A549 (cell line): ENCODE data around the gene TBC1D14. TPM values are rescaled to one million over a fixed set of nuclear protein-coding genes. Genes with fewer than 3 reads are reported as not detected.

Experiments
- ATAC-seq, 2 experiments: fragments of 200-7000 bp in 1 of 2; fragments of >200 bp in 1 of 2; cut with Nextera tagmentation in 1 of 2; cut with Tn5 transposase in 1 of 2; 3 replicates each; pipeline versions ENCODE4 v1.8.0 to v1.9.1; 2018 to 2020; ENCODE audit warnings: mild to moderate bottlenecking in 1 of 2, moderate library complexity in 1 of 2
- CTCF ChIA-PET: fragments of 300-600 bp; sonication (Branson Sonifier 250); formaldehyde crosslinking; extraction: SDS; loops from one replicate; lab custom pipeline; 2021; ENCODE audit warnings: antibody characterized with exemption, inconsistent platforms; lab: Yijun Ruan, JAX
- POLR2A ChIA-PET: fragments of 350-600 bp; formaldehyde crosslinking; extraction: SDS; loops from one replicate; lab custom pipeline; 2021; ENCODE audit warnings: antibody characterized with exemption, inconsistent platforms; lab: Yijun Ruan, JAX
- DNase-seq, 2 experiments: peaks; one replicate each; pipeline versions ENCODE4 v3.0.0 to v3.0.0-alpha.2; 2011 to 2016; ENCODE audit warnings: low read depth in 1 of 2, low spot score in 1 of 2
- FAIRE-seq: peaks from 2 replicates; lab custom pipeline; 2011; peaks lifted over from hg19 to GRCh38; lab: Jason Lieb, UNC
- H3K27ac ChIP-seq, 2 experiments: fragments of >200 bp; sonication (Bioruptor Twin); formaldehyde crosslinking; 3 replicates each; pipeline ENCODE4 v1.5.1; 2016 to 2017
- H3K4me1 ChIP-seq: fragments of >200 bp; sonication (Bioruptor Twin); formaldehyde crosslinking; 3 replicates; pipeline ENCODE4 v1.6.1; 2016
- H3K4me2 ChIP-seq: fragments of >200 bp; sonication (Bioruptor Twin); formaldehyde crosslinking; 3 replicates; pipeline ENCODE4 v1.6.1; 2016
- H3K4me3 ChIP-seq: fragments of >200 bp; sonication (Bioruptor Twin); formaldehyde crosslinking; 3 replicates; pipeline ENCODE4 v1.5.1; 2016
- H3K9me3 ChIP-seq: fragments of >200 bp; sonication (Bioruptor Twin); formaldehyde crosslinking; 3 replicates; pipeline ENCODE4 v1.6.1; 2016
- CBX2 ChIP-seq: fragments of 200-600 bp; sonication (generic); IDR thresholded peaks from 2 replicates; pipeline ENCODE4 v1.6.1; 2016; ENCODE audit warnings: low read depth, mild to moderate bottlenecking, borderline replicate concordance
- CBX8 ChIP-seq: fragments of 200-600 bp; sonication (generic); IDR thresholded peaks from 2 replicates; pipeline ENCODE4 v1.6.1; 2016
- CHD4 ChIP-seq: fragments of 200-600 bp; sonication (generic); IDR thresholded peaks from 2 replicates; pipeline ENCODE4 v1.6.1; 2016; ENCODE audit warnings: antibody characterized with exemption, mild to moderate bottlenecking, borderline replicate concordance
- CTCF ChIP-seq: fragments of >200 bp; sonication (Bioruptor Twin); formaldehyde crosslinking; IDR thresholded peaks from 3 replicates; pipeline ENCODE4 v1.5.1; 2016
- ELK1 ChIP-seq: fragments of 150-350 bp; IDR thresholded peaks from 2 replicates; pipeline ENCODE4 v1.6.1; 2014; ENCODE audit warnings: low read depth, mild to moderate bottlenecking, low read length
- HDAC2 ChIP-seq: fragments of 200-600 bp; sonication (generic); IDR thresholded peaks from 2 replicates; pipeline ENCODE4 v1.6.1; 2016
- HEYL ChIP-seq: fragments of 250-450 bp; sonication (Bioruptor Pico); IDR thresholded peaks from 2 replicates; pipeline ENCODE4 v1.8.0; 2021; ENCODE audit warnings: mild to moderate bottlenecking, moderate library complexity
- HOXB13 ChIP-seq: fragments of 250-450 bp; sonication (Bioruptor Pico); IDR thresholded peaks from 2 replicates; pipeline ENCODE4 v1.5.0; 2020; ENCODE audit warnings: low read depth, mild to moderate bottlenecking, moderate library complexity
- HOXB5 ChIP-seq: fragments of 250-450 bp; sonication (Bioruptor Pico); IDR thresholded peaks from 2 replicates; pipeline ENCODE4 v1.5.0; 2020; ENCODE audit warnings: mild to moderate bottlenecking, moderate library complexity
- MAX ChIP-seq: IDR thresholded peaks from 2 replicates; pipeline ENCODE4 v1.6.1; 2012
- PBX3 ChIP-seq: IDR thresholded peaks from 2 replicates; pipeline ENCODE4 v1.6.1; 2012
- POLR2AphosphoS2 ChIP-seq: conservative IDR thresholded peaks from 2 replicates; pipeline ENCODE4 v1.6.1; 2012; ENCODE audit warnings: low read length, improper control_type of control experiment, inconsistent platforms
- RAD21 ChIP-seq, 2 experiments: fragments of >200 bp in 1 of 2; sonication (Bioruptor Twin) in 1 of 2; formaldehyde crosslinking in 1 of 2; IDR thresholded peaks in 1 of 2; conservative IDR thresholded peaks in 1 of 2; 2 replicates in 1 of 2; 3 replicates in 1 of 2; pipeline ENCODE4 v1.6.1; 2012 to 2018; ENCODE audit warnings: inconsistent platforms in 1 of 2
- RARB ChIP-seq: fragments of 250-450 bp; sonication (Bioruptor Pico); IDR thresholded peaks from 2 replicates; pipeline ENCODE4 v1.8.0; 2021; ENCODE audit warnings: mild to moderate bottlenecking, moderate library complexity
- REST ChIP-seq: fragments of 200-600 bp; sonication (generic); IDR thresholded peaks from 2 replicates; pipeline ENCODE4 v1.6.1; 2016; ENCODE audit warnings: antibody characterized with exemption, mild to moderate bottlenecking, moderate library complexity
- SREBF2 ChIP-seq: fragments of 450-650 bp; IDR thresholded peaks from 2 replicates; pipeline ENCODE4 v1.6.1; 2014; ENCODE audit warnings: mild to moderate bottlenecking, moderate library complexity
- ZFP36 ChIP-seq: fragments of 450-650 bp; IDR thresholded peaks from 2 replicates; pipeline ENCODE4 v1.6.1; 2014; ENCODE audit warnings: borderline replicate concordance; ENCODE audit not compliant: partially characterized antibody
- ZNF302 ChIP-seq: fragments of 250-450 bp; sonication (Bioruptor Pico); IDR thresholded peaks from 2 replicates; pipeline ENCODE4 v1.9.0; 2021; ENCODE audit warnings: inconsistent platforms, mild to moderate bottlenecking, moderate library complexity
- ZSCAN20 ChIP-seq: fragments of 250-450 bp; sonication (Bioruptor Pico); IDR thresholded peaks from 2 replicates; pipeline ENCODE4 v1.8.0; 2022; ENCODE audit warnings: mild to moderate bottlenecking, moderate library complexity
- WGBS: methylation state at CpG from one replicate; pipeline ENCODE4 v1.1.6; 2017; ENCODE audit errors: missing lambda C conversion rate; 5-methylcytosine and 5-hydroxymethylcytosine counted together
- polyA plus RNA-seq, 4 experiments: library from polyadenylated mRNA; depleted of rRNA in 3 of 4; stranded (reverse); fragments of >200 nt; fragmentation: RNase III in 1 of 4; extraction: RNeasy Plus Mini Kit Qiagen cat#74134 plus additional on column Dnase treatment in 1 of 4; gene quantifications; 2 replicates in 3 of 4; 3 replicates in 1 of 4; pipeline ENCODE4 v1.2.3, GENCODE V29; 2011 to 2017

Gene TBC1D14
- polyA plus RNA-seq, 2 of the 4 experiments (the other 2 are of a cell fraction): 30.2 to 39.0 TPM

GRCh38 chr4:6884341-6884870 lies 25.2 kb upstream of the TBC1D14 start (continued):
- no peak for TF ChIP-seq POLR2AphosphoS2

- WGBS: 53% methylated on average over 13 of the region's 15 CpGs
- peaks cover 12% of the 10 kb centered on the region; the same call in 2 of the 3 replicates for H3K9me3 ChIP-seq
- ATAC-seq (peak; percentile 64 to 65; a peak in 5 of 6 replicates), DNase-seq (peak in 1 of 2 experiments; percentile 31), FAIRE-seq (no peak)
- H3K4me2 ChIP-seq: peak overlapping the region; percentile 27; the same call in 2 of the 3 replicates
- POLR2A ChIA-PET: no interaction called here
- H3K4me1 ChIP-seq: peaks cover 11% of the 10 kb centered on the region; the same call in 2 of the 3 replicates
- H3K4me3 ChIP-seq: no peak overlapping the region
- CTCF ChIA-PET: interaction anchor here (1.0 to 7.4 kb wide), 8 partner anchors 10 to 185 kb away, joined by 3 to 62 read pairs (median 4); partner anchors contain the start of gene TBC1D14
- peak overlapping the region; percentile 32 to 78; a peak in 4 of 6 replicates for H3K27ac ChIP-seq
- TF ChIP-seq POLR2AphosphoS2 (0 out of 2 replicates have a peak, but pooled peaks have one; percentile 60), PBX3 (no peak), HEYL (CRISPR knock-in tag) (no peak), HDAC2 (no peak), CBX2 (no peak), ZNF302 (CRISPR knock-in tag) (no peak), CBX8 (no peak), CTCF (peak; percentile 23; the same call in 1 of the 3 replicates), REST (no peak), RAD21 (conservative IDR thresholded peaks at IDR 0.05 in 1 of 2, IDR thresholded peaks at IDR 0.05 in 1 of 2) (peak in 1 of 2 experiments; percentile 26; a peak in 1 of 5 replicates), HOXB5 (CRISPR knock-in tag) (no peak)
- TF ChIP-seq, all 56 proteins: peak for 3
Measured at GRCh38 chr4:6885953-6886557, 23.6 kb upstream of the TBC1D14 start.

GRCh38 chr4:6886886-6887285 lies 22.7 kb upstream of the TBC1D14 start:
- peaks cover 20% of the 10 kb centered on the region for H3K4me1 ChIP-seq
- POLR2A ChIA-PET: interaction anchor here (0.8 kb wide), 1 partner anchor 22 kb away, joined by 3 read pairs; the partner anchor contains the start of gene TBC1D14
- H3K4me2 ChIP-seq: no peak overlapping the region
- CTCF ChIA-PET: interaction anchor here (1.0 to 7.4 kb wide), 3 partner anchors 14 to 167 kb away, joined by 3 to 62 read pairs (median 7); no protein-coding TSS in a partner anchor
- no peak overlapping the region for H3K4me3 ChIP-seq
- DNase-seq (no peak), ATAC-seq (no peak), FAIRE-seq (no peak)
- peaks cover 12% of the 10 kb centered on the region; the same call in 2 of the 3 replicates for H3K9me3 ChIP-seq
- H3K27ac ChIP-seq: no peak overlapping the region; a peak in 2 of 6 replicates
- WGBS: 86% methylated on average over 8 of the region's 10 CpGs
- TF ChIP-seq CHD4: no peak
- TF ChIP-seq HEYL (CRISPR knock-in tag): no peak
- no peak for TF ChIP-seq HOXB13 (CRISPR knock-in tag)
- TF ChIP-seq SREBF2: no peak
- no peak for TF ChIP-seq ZFP36
- no peak for TF ChIP-seq PBX3
- TF ChIP-seq ELK1: no peak
- no peak for TF ChIP-seq CTCF
- TF ChIP-seq RARB (CRISPR knock-in tag): no peak
- no peak for TF ChIP-seq HOXB5 (CRISPR knock-in tag)
- no peak for TF ChIP-seq HDAC2
- no peak for TF ChIP-seq ZSCAN20 (CRISPR knock-in tag)
- TF ChIP-seq MAX: no peak
